GM18519 (cell line): ENCODE results near the gene PISD.

Source experiments
- ATAC-seq: cut with Tn5 transposase; IDR thresholded peaks from one replicate; pipeline ENCODE4 v1.9.1; 2021; ENCODE audit warnings: mild to moderate bottlenecking, moderate library complexity; ENCODE audit not compliant: unreplicated experiment, low FRiP score

The PISD gene

GRCh38 chr22:31653944-31654343 lies 8.1 kb downstream of the PISD start:
- ATAC-seq: no peak

- no peak for ATAC-seq
Measured at GRCh38 chr22:31652911-31653684, 8.9 kb downstream of the PISD start.

- no peak for ATAC-seq
Measured at GRCh38 chr22:31652088-31652487, 9.9 kb downstream of the PISD start.

- ATAC-seq: no peak
Measured at GRCh38 chr22:31651664-31652063, 10.4 kb downstream of the PISD start.

- ATAC-seq: no peak
Measured at GRCh38 chr22:31650391-31650790, 11.6 kb downstream of the PISD start.

GRCh38 chr22:31647523-31648320 lies 14.3 kb downstream of the PISD start:
- ATAC-seq: no peak

- ATAC-seq: no peak
Measured at GRCh38 chr22:31647066-31647465, 14.9 kb downstream of the PISD start.

- ATAC-seq: no peak
Measured at GRCh38 chr22:31646186-31647019, 15.6 kb downstream of the PISD start.

GRCh38 chr22:31639436-31640039 lies 22.5 kb downstream of the PISD start:
- no peak for ATAC-seq

- peak; percentile 7 for ATAC-seq
Measured at GRCh38 chr22:31637891-31638618, 24.0 kb downstream of the PISD start.

GRCh38 chr22:31637447-31637890 lies 24.5 kb downstream of the PISD start:
- ATAC-seq: peak; percentile 38

GRCh38 chr22:31635638-31636306 lies 26.2 kb downstream of the PISD start:
- no peak for ATAC-seq

- no peak for ATAC-seq
Measured at GRCh38 chr22:31631436-31631835, 30.6 kb downstream of the PISD start.

- no peak for ATAC-seq
Measured at GRCh38 chr22:31630331-31631329, 31.4 kb downstream of the PISD start.

GRCh38 chr22:31629741-31630184 lies 32.3 kb downstream of the PISD start:
- ATAC-seq: no peak

GRCh38 chr22:31628969-31629708 lies 32.9 kb downstream of the PISD start:
- no peak for ATAC-seq

- ATAC-seq: no peak
Measured at GRCh38 chr22:31628362-31628761, 33.7 kb downstream of the PISD start.
